Stimulated activated CD4-positive, alpha-beta T cell treated with anti-CD3 and anti-CD28 coated beads, Interleukin-1b, Interleukin-23, amount 100 ng/mL, for 24 hours (primary cell): ENCODE measurements around the gene RGPD5.
"Not testable (repeated sequence)": the region's sequence is repeated elsewhere in the genome, so short reads cannot be mapped to it uniquely, and the experiment has no call there.

ENCODE experiments used
- DNase-seq, 4 experiments: peaks; one replicate each; pipeline ENCODE4 v3.0.0-alpha.2; 2020; ENCODE audit warnings: low read depth in 4 of 4, low spot score in 1 of 4

The RGPD5 gene

DNA sequence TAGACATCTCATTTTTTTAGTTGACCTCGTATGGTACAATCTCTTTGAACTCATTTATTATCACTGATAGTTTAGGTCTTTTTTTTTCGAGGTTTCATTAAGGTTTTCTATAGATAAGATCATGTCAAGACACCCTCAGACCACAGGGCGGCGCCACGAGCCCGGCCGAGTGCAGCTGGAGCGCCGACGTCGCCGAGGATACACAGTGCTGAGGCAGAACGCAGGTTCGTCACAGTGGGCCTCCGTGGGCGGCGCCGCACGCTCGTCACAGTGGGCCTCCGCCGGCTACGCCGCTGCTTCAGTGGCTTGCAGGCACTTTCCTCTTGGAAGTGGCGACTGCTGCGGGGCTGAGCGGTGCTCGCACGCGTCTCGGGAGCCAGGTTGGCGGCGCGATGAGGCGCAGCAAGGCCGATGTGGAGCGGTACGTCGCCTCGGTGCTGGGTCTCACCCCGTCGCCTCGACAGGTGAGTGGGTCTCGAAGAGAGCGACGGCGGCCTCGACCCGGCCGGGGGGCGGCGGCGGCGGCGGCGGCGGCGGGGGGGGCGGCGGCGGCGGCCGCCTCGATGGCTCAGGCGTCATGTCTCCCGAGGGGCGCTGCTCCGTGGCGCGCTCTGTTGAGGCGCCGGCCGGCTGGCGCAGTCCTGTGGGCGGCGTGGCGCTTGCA lies at the start of gene RGPD5:
Gene RGPD5, plus strand, starts transcription at position 232 of the 664 bp plus-strand sequence. Its CDS starts 161 bp downstream, at position 393.
- not testable (repeated sequence) for DNase-seq

DNA sequence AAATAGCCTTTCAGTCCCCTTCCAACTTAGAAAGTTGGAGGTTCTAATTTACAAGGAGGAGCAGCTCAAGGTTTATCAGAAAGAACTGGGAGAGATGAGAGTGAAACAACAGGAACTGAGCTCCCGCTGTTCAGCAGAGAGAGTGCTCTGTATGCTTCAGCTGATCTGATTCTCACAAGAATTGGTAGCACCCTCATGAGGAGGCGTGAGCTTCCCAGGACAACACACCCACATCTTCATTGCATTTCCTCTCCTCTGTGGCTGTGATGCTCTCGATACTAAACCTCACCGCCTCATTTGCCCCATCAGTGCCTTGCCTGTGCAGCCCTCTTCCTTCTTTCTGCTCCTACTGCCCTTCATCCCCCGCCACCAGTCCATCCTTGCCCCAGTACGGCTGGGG lies 42.5 kb upstream of the RGPD5 start:
- not testable (repeated sequence) for DNase-seq

DNA sequence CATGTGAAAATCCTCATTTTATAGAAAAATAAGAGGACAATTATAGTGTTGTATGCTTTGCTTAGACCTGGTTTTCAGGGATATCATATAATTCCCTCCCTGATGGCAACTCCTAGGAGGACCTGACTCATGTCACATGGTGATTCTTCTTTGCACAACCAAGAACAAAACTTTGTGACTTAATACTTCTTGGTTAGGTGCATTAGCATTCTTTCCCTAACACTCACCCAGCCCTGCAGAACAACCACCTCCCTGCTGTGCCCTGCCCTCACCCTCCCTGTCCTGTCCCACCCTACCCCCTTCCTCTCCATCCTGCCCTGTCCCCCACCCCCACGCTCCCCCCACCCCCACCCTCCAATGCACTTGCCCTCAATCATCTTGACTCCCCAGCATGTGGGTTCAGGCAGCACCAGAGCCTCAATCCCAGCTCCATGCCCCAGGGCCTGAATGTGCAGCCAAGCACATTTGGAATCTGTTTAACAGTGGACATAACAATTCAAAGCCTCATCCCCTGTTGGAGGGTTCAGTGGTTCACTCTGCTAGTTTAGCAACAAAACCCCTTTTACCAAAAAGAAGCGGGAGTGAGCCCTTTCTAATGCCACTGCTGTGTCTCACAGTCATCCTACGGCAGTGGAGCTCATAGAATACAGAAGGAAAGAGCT lies 36.8 kb upstream of the RGPD5 start:
- DNase-seq: not testable (repeated sequence)

DNA sequence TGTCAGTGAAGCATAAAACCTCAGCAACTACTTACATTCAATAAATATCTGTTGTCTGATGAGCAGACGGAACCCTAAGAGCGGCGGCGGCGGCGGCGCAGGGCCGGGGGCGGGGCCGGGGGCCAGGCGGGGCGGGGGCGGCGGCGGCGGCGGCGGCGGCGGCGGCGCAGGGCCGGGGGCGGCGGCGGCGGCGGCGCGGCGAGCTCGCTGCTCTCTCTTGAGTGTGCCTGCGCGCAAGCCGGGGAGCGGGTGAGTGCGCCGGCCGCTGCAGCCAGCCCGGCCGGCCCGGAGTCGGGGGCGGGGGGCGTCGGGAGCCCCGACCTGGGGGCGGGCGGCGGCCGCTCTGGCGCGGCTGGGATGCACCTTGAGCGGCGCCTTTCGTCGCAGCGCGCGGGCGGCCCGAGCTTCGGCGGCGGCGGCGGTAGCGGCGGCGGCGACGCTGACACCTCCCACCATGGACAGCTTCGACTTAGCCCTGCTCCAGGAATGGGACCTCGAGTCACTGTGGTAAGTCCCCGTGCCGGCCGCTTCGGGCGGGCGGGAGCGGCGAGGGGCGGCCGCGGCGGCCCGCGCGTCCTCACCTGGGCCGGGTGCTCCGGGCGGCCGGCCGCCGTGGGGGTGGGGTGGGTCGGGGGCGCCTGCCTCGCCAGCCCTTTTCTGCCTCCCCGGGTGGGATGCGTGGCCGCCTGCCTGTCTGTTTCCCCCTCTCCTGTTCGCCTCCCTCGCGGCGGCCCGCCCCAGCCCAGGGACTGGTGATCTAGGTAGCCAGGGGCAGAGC lies 33.7 kb upstream of the RGPD5 start:
- not testable (repeated sequence) for DNase-seq

DNA sequence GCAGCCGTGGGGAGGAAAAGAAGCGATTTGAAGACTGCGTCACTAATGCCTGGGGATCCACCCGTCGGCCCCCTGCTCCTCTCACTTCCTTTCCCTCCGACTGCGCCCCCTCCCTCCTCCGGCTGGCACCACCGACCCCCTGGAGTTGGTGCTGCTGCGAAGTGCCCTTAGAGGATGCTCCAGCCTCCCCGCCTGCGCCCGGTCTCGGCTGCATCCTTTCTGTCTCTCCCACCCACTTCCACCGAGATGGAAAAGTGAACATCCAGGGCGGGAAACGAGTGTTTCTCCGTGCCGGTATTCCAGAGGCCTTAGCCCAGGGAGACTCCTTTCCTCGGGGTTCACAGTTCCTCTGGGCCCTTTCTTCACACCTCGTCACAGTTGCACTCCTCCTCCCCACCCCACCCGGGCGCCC lies 33.1 kb upstream of the RGPD5 start:
- DNase-seq: not testable (repeated sequence)

DNA sequence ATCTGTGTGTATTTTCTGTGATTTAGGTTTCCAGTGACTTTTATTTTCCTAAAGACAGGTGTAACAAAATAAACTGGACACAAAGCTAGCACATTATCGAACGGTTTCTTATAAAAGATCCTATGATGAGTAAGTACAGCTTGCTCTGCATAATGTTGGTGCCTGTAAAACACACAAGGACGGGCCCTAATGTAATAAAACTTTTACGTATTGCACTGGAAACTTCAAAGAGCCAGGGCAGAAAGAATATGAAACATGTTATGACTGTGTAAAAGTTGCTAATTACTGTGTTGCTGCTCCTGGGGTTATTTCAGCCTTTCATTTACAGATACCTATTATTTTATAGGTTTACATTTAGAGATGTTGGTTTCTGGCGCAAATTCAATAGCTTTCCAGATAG lies 32.1 kb upstream of the RGPD5 start:
- DNase-seq: not testable (repeated sequence)

DNA sequence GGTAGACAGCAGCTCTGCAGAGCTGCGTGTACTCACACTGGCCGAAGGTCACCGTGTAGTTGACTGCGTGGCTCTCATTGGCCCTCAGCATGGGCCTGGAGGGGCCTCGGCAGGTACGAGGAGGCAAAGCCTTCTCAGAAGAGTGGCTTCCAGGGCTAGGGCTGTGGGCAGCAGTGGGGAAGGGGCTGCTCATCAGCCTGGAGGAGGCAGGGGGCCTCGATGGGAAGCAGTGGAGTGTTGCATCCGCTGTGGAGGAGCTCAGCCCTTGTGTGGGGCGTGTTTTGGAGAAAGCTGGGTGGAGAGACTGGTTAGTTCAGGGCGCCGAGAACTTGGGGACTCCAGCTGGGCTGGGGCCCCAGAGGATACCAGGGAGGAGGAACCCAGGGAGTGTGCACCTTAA lies 28.0 kb upstream of the RGPD5 start:
- DNase-seq: not testable (repeated sequence)

DNA sequence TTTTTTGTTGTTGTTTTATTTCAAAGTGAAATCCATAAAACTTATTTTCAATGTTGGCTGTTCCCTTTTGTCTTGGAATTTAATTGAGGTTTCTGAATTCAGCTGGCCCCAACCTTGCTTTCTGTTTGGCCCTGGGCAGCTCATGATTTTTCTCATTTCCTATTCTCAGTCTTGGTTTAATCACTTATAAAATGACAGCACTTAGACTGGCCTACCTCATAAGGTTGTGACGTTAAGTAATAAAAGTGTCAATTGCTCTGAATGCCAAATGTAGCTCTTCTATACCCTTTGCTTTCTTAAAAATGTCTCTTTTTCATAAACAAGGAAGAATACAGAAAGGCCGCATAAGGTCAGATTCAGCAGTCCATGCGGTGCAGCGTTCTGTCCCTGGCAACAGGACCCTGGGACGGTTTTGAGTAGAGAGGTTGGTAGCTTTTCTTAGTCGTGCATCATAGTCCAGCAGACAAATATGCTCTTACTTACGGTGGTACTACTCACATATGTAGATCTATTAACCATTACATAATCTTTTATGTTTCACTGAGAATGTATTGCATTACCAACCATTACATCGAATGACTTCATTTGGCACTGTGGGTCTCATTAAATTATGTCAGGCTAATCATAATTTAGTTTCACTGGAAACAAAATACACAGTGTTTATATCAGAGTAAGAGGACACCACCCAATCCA lies 27.1 kb upstream of the RGPD5 start:
- not testable (repeated sequence) for DNase-seq

DNA sequence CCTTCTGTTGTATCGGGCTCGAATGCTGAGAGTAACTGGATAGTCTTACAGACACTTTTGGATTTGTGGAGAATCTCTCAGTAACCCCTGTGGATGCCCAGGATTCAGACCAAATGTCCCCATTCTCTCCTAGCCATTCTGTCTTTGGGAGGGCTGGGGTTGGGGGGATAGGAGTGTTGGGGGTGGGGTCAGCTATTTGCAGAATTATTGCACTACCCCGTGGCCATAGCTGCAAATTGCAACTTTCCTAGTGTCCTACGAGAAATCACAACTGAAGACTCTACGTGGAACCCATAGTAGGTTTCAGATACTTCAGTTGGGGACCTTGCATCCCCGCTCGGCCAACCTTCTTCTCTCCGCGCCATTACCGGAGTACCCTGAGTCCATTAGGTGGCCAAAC lies 25.2 kb upstream of the RGPD5 start:
- DNase-seq: not testable (repeated sequence)

DNA sequence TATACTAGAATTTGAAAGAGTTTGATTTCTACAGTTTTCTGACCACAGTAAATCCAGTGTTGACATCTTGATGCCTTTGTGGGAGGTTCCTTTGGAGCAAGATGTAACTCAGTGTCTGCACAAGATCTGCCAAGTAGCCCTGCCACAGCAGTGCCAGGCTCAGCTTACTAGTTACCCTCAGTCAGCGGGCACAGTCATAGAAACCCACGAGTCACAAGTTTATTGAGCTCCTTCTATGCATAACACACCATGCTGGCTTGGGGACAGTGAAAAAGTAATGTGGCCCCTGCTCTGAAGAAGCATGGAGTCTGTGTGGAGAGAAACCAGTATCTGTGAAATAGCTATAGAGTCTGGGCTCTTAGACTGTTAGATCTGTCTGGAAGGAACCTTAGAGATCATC lies 15.0 kb upstream of the RGPD5 start:
- not testable (repeated sequence) for DNase-seq

DNA sequence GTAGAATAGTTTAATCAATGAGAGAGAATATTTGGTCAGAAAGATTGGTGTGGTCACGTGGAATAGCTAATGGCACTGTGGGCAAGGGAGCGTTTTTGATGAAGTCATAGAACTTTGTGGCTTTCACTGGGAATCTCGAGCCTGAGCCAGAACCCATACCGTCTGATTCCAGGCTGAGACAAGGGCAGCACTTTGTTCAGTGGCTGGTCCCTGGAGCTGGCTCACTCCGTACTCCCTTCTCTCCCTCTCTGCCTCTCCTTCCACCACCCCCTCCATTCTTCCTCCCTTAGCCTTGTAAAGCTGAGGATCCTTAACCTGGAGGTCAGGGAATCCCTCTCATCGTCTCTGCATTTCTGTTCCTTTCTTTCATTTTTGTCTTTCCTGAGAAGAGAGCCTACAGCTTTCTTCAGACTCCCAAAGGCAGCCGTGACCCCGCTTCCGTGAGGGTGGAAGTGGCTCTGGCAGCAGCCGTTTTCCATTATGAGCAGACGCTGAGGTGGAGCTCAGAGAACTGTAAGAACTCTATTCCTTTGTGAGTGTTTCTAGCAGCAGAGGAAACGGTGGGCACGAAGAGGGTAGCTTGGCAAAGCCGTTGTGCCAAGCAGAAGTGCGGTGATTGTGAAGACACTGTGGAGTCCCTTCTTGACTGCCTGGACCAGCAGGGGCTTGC lies 12.8 kb upstream of the RGPD5 start:
- not testable (repeated sequence) for DNase-seq

DNA sequence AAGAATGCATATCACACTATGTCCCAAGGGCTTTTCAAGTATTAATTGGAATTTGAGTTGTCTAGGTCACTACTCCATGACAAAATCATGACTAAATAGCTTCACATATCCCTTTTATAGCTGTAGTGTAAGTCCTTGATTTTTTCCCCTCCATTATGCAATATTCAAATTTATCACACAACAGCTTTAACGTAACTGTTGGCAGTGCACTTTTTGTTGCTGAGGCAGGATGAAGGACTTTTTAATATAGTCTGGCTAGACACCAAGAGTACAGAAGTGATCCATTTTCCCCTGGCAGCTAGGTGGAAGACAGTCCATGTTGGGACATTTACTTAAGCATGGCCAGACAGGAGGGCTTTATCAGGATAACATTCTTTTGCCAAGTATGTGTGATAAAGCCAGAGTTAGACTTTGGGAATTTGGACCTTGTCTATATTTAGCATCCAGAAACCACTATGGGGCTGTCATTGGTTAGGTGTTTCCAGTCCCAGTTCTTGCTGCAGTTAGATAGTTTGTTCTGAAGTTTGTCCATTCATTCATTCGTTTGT lies 11.6 kb upstream of the RGPD5 start:
- DNase-seq: not testable (repeated sequence)

DNA sequence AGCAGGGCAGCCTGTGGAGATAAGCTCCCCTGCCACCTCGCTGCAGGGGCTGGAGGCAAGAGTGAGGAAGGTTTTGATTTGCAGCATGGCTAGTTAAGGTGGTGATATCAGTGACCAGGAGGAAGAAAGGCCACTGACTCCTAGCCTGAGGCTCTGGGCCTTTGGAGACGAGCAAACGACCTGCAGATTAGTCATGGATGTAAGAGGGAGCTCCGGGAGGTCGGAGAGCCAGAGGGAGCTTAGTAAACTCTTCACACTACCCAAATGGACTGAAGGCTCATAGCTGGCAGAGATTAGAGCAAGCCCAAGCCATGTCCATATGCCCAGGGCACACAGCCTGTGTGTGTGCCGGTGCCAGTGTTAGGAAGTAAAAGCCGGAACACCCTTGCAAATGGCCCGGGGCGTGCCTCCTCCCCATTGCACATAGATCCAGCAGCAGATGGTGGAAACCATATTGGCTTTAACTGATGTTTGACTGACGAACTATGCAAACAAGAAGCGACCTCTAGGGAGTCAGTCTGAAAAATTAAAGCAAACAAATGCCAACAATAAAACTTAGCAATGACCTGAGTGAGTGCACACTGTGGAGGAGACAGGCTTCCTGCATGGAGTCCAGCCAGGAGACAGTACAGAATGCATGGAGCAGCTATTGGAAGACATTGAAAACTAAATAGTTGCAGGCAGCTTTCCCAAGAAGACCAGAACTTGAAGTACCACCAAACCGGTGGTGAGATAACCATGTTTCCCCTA lies 2.4 kb upstream of the RGPD5 start:
- DNase-seq: not testable (repeated sequence)

DNA sequence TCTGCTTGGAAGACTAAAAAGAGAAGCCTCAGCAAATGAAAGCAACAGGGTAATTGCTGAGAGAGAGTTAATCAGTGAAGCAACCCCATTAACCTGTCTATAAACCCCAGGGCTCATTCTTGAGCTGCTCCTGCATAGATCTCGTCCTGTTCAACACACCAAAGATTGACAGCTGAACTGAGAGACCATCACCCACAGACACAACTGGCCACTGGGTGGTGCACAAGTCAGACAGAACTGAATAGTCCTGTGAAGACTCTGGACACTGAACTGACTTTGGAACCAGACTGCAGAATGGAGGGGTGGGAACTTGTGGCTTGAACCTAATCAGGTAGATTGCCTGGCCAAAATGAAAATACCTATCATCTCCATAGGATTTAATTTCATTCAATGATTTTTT lies 1.4 kb upstream of the RGPD5 start:
- not testable (repeated sequence) for DNase-seq

DNA sequence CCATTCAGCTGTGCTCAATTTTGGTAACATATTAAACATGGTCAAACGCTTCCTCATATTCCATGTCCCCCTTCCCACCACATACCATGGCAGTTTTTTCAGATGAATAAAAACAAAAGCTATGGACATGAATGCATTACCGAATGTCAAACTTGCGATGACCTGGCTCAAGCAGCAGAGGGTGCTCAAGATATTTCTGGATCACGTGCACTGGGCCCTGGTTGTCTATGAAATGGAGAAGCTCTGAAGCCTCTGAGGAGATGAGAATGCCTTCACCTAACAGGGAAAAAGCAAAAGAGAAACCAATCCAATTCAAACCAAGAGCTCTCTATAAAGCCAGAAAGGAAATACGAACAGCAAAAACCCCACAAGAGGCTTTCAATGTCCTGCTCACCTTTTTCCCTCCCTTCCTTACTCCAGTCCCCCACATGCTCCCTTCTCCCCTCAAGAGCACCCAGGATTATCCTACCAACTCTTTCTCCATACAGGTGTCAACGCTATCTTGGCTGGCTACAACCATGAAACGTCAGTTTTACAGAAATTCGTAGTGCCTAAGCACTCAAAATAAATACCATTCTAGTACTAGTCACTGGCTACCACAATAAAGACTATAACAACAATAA lies 77.1 kb downstream of the RGPD5 start:
- not testable (repeated sequence) for DNase-seq

DNA sequence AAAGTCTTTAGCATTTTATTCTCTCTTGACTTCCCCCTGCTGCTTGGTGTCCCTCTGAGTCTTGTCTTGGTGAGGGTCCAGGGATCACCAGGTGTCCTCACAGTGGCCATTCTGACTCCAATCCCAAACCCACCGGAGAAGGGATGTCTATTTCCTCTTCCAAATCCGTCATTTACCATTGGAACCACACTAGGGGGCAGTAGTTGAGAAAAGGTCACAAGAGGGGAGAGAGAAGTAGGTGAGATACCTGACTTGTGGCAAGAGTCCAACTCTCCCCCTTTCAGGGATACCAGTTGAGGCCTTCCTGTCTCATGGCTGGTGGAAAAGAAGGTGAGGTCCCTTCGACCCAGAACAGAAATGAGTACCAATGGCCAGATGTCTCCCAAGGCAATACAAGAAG lies 82.5 kb downstream of the RGPD5 start:
- DNase-seq: not testable (repeated sequence)

DNA sequence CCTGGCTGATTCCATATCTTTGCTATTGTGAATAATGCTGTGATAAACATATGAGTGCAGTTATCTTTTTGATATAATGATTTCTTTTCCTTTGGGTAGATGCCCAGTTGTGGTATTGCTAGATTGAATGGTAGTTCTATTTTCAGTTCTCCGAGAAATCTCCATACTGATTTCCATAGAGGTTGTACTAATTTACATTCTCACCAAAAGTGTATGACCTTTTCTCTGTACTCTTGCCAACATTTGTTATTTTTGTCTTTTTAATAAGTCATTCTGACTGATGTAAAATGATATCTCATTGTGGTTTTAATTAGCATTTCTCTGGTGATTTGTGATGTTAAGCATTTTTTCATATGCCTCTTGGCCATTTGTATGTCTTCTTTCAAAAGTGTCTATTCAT lies 88.0 kb downstream of the RGPD5 start:
- DNase-seq: not testable (repeated sequence)

DNA sequence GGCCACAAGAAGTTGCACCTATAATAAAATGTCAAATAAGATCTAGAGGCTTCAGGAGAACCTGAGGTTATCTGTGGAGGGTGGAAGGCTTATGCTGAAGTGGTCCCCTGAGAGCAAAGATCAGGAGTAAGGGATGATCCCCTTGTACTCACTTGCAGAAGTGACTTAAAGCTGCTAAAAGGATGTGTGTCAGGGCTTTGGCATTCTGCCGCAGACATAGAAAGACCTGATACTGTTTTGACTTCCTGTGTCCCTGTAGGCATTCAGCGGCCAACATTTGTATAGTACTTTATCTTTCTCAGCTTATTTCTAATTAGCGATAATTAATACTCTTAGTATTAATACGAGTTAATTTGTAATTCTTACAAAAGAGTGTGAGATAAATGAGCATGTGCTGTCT lies 94.3 kb downstream of the RGPD5 start:
- DNase-seq: not testable (repeated sequence)

DNA sequence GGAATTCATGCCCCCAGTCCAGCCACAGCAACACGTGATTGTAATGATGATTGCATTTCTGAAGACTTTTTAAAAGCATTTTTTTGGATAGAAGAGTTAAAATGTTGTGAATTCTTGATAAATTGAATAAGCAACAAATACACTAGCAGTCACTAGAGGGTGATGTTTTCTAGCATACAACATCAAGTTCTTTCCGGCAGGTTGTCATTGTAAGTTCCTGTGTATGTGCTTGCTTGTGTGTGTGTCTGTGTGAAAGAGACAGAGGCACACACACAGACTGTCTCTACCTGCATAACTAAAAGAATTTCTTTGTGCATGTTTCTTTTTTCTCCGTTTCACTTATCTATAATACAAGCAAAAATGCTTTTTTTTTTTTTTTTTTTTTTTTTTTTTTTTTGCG lies 95.8 kb downstream of the RGPD5 start:
- not testable (repeated sequence) for DNase-seq
